Colonic mucosa (tissue), 4 donors: ENCODE results near the gene CRTAP. TPM values are rescaled to one million over a fixed set of nuclear protein-coding genes. Genes with fewer than 3 reads are reported as not detected.
"Not testable (repeated sequence)": the region's sequence is repeated elsewhere in the genome, so short reads cannot be mapped to it uniquely, and the experiment has no call there.

Experiments
- DNase-seq: peaks from one replicate; pipeline ENCODE4 v3.0.0-alpha.2; 2020
- H3K27ac ChIP-seq: fragments of 200-600 bp; one replicate; pipeline ENCODE4 v1.8.0; 2021
- H3K27me3 ChIP-seq: fragments of 200-600 bp; one replicate; pipeline ENCODE4 v1.8.0; 2021
- H3K36me3 ChIP-seq: fragments of 200-600 bp; one replicate; pipeline ENCODE4 v1.8.0; 2021
- H3K4me1 ChIP-seq: fragments of 200-600 bp; one replicate; pipeline ENCODE4 v1.8.0; 2021; ENCODE audit warnings: mild to moderate bottlenecking
- H3K4me3 ChIP-seq: fragments of 200-600 bp; one replicate; pipeline ENCODE4 v1.8.0; 2021
- H3K9ac ChIP-seq, 2 donors: one replicate each; pipeline ENCODE4 v1.7.0; 2013; ENCODE audit warnings: control low read depth in 2 of 2, low read depth in 2 of 2, low read length in 2 of 2
- H3K9me3 ChIP-seq: fragments of 200-600 bp; one replicate; pipeline ENCODE4 v1.8.0; 2021
- CTCF ChIP-seq: fragments of 200-600 bp; IDR thresholded peaks from one replicate; pipeline ENCODE4 v1.8.0; 2022; ENCODE audit warnings: antibody characterized with exemption, mild to moderate bottlenecking
- intact Hi-C: fragments of 100-400 bp; cut with DNase I; formaldehyde crosslinking; loops from one replicate; pipeline ENCODE4 v1.14.1; 2022
- total RNA-seq, 2 donors: library from RNA; stranded (reverse); fragmentation: NEBNext Ultra II Directional in 1 of 2; extraction: Animal tissue kit (Norgen Biotek cat#: 25700) in 1 of 2; gene quantifications; one replicate each; pipeline ENCODE4 v1.2.1, GENCODE V29; 2021
- donor health status: healthy.
- donor health status: DM: no; HTN: no; CAD: no.
- donor health status: DM: no; HTN: no; CAD: no.

CRTAP gene
- total RNA-seq, 2 donors from 2014 or later: 92.7 to 101 TPM

DNA sequence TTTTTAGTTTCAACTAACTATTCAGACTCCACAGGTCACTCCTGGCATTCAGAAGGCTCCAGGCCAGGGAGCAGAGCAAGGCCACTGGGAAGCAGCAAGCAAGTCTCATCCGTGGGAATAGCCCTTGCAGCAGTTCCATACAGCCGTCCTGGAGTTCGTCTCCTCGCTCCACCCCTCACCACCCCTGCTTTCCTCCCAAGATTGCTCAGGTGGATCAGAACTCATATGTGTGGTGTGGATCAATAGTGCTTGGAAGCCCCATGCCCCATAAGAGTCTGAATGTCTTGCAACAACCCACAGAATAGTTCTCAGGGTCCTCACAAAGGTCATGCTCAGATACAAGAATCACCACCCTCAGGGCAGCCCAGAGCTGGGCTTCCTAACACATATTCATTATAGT lies 60.3 kb downstream of the CRTAP start:
- Histone ChIP-seq H3K27ac (no peak overlapping the region), H3K9ac (no peak overlapping the region), H3K4me3 (no peak overlapping the region), H3K27me3 (no peaks in the 10 kb centered on the region), H3K36me3 (no peaks in the 10 kb centered on the region), H3K9me3 (no peaks in the 10 kb centered on the region), H3K4me1 (no peaks in the 10 kb centered on the region)
- intact Hi-C loops: no loop called here
- no peak for TF ChIP-seq CTCF
- no peak for DNase-seq

DNA sequence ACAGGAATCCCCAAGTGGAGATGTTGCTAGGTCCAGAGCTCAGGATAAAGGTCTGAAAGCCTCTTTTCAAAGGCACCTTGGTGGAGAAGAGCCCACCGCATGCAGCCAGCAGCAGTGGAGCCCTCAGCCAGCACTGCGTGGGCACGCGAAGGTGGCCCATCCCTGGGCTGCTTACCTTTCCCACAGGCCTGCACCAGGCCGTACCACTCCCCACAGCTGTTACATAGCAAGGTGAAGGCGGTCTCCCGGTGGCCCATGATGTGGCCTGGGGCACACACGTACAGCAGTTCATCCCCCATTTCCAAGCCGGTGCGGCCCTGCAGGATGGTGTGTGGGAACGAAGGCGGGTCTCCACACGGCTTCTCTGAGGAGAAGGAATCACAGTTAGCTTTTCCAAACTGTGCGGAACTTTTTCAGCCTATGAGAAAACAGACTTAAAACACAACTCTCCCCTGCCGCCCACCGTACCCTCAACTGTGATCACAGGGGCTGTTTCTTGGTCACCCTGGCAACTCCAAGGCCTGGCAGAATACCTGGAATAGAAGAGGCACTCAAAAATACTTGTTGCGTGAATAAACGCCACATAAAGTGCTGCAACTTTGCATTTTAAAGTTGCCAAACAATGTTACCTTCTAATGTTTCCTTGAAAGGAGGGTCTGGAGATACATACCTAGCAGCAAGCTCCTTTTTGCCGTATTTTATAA lies 61.0 kb downstream of the CRTAP start:
- Histone ChIP-seq H3K4me3 (no peak overlapping the region), H3K27ac (no peak overlapping the region), H3K36me3 (no peaks in the 10 kb centered on the region), H3K9ac (no peak overlapping the region), H3K9me3 (no peaks in the 10 kb centered on the region), H3K27me3 (no peaks in the 10 kb centered on the region), H3K4me1 (no peaks in the 10 kb centered on the region)
- intact Hi-C loops: no loop called here
- DNase-seq: no peak
- no peak for TF ChIP-seq CTCF

DNA sequence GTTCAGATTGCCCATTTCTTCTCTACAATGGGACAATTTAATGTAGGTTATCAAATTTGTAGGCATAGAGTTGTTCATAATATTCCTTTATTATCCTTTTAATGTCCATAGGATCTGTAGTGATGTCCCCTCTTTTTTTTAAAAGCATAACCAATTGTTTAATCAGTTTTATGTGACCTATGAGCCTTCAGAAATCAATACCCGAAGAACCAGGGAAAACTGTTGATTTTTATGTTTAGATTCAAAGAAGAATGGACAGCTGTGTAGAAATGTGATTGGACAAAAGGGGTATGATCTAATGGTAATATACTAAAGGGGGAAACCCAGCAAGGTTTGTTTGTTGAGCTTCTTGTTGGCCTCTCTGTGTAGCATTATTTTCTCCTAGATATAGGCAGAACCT lies 65.3 kb downstream of the CRTAP start:
- Histone ChIP-seq H3K27me3 (no peaks in the 10 kb centered on the region), H3K27ac (no peak overlapping the region), H3K36me3 (no peaks in the 10 kb centered on the region), H3K4me1 (no peaks in the 10 kb centered on the region), H3K9me3 (no peaks in the 10 kb centered on the region), H3K9ac (no peak overlapping the region), H3K4me3 (no peak overlapping the region)
- intact Hi-C loops: no loop called here
- TF ChIP-seq CTCF: no peak
- DNase-seq: no peak

- Histone ChIP-seq H3K9ac (no peak overlapping the region), H3K4me3 (no peak overlapping the region), H3K27ac (no peak overlapping the region), H3K27me3 (no peaks in the 10 kb centered on the region), H3K9me3 (no peaks in the 10 kb centered on the region), H3K36me3 (no peaks in the 10 kb centered on the region), H3K4me1 (no peaks in the 10 kb centered on the region)
- DNase-seq: no peak
- no peak for TF ChIP-seq CTCF
- intact Hi-C loops: no loop called here
Observed at GRCh38 chr3:33181229-33181628, 67.4 kb downstream of the CRTAP start.

- intact Hi-C loops, H3K4me1 ChIP-seq, H3K9ac ChIP-seq, DNase-seq, H3K36me3 ChIP-seq, H3K27me3 ChIP-seq, H3K4me3 ChIP-seq, H3K27ac ChIP-seq, H3K9me3 ChIP-seq: not testable (repeated sequence)
Observed at GRCh38 chr3:33181641-33182040, 67.8 kb downstream of the CRTAP start.

GRCh38 chr3:33184863-33185262 lies 71.0 kb downstream of the CRTAP start:
- Histone ChIP-seq H3K9me3 (no peaks in the 10 kb centered on the region), H3K4me1 (no peaks in the 10 kb centered on the region), H3K27ac (no peak overlapping the region), H3K36me3 (no peaks in the 10 kb centered on the region), H3K27me3 (no peaks in the 10 kb centered on the region), H3K9ac (no peak overlapping the region), H3K4me3 (no peak overlapping the region)
- TF ChIP-seq CTCF: no peak
- intact Hi-C loops: no loop called here
- DNase-seq: no peak
